Duodenal mucosa (tissue), 2 donors: Measurements from ENCODE around the gene HINT3.
"Not testable (repeated sequence)": the region's sequence is repeated elsewhere in the genome, so short reads cannot be mapped to it uniquely, and the experiment has no call there.

Experiments used
- H3K27ac ChIP-seq: one replicate; pipeline ENCODE4 v1.7.0; 2013; ENCODE audit warnings: low read depth, low read length
- H3K27me3 ChIP-seq, 2 donors: one replicate each; pipeline ENCODE4 v1.7.0; 2013; ENCODE audit warnings: low read length in 2 of 2, control low read depth in 1 of 2; ENCODE audit not compliant: insufficient read depth in 2 of 2, control insufficient read depth in 1 of 2
- H3K36me3 ChIP-seq, 2 donors: one replicate each; pipeline ENCODE4 v1.7.0; 2013; ENCODE audit warnings: low read length in 2 of 2, control low read depth in 1 of 2; ENCODE audit not compliant: insufficient read depth in 2 of 2, control insufficient read depth in 1 of 2
- H3K4me1 ChIP-seq, 2 donors: one replicate each; pipeline ENCODE4 v1.7.0; 2013; ENCODE audit warnings: low read length in 2 of 2, control low read depth in 1 of 2; ENCODE audit not compliant: insufficient read depth in 2 of 2, control insufficient read depth in 1 of 2
- H3K4me3 ChIP-seq, 2 donors: one replicate each; pipeline ENCODE4 v1.7.0; 2013; ENCODE audit warnings: low read length in 2 of 2, low read depth in 1 of 2
- H3K9ac ChIP-seq, 2 donors: one replicate each; pipeline ENCODE4 v1.7.0; 2013; ENCODE audit warnings: low read length in 2 of 2, low read depth in 1 of 2
- H3K9me3 ChIP-seq, 2 donors: one replicate each; pipeline ENCODE4 v1.7.0; 2013; ENCODE audit warnings: low read length in 2 of 2, control low read depth in 1 of 2; ENCODE audit not compliant: control insufficient read depth in 1 of 2

Gene HINT3

DNA sequence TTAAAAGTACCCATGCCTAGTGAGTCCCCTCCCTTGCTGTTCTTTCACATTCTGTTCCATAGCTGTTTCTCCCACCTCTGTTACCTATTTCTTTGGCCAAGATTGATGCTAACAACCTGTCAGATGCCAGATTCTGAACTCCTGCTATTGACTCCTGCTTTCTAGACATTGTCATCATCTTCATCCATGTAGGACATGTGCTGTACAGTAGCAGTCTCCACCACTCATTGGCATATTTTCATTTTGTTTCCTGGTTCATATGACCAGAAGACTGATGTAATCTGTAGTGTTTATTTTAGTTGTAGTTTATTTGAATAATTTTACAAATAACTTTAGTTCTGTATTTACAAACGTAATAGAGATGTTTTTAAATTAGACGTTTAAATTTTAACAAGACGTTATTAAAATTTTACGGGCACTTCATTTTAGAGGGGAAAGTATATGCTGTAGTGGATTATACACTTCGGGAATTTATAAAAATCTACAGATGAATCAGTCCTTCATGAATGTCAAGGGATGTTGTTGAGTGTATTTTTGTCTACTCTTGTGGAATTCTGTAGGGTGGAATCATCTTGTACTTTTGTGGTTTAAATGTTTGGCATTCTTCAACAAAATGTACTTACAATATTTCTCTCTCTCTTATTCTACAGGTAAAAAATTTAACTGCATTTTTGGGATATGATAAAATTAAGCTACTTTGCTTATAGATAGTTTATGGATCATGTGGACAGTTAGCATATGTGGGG lies 63.9 kb downstream of the HINT3 start:
- no peak overlapping the region for H3K4me3 ChIP-seq
- H3K9ac ChIP-seq, result no peak overlapping the region
- H3K9me3 ChIP-seq, result no peaks in the 10 kb centered on the region
- no peaks in the 10 kb centered on the region for H3K27me3 ChIP-seq
- no peaks in the 10 kb centered on the region for H3K4me1 ChIP-seq
- H3K36me3 ChIP-seq, result peaks cover 18 to 60% of the 10 kb centered on the region in 2 donors
- no peak overlapping the region for H3K27ac ChIP-seq

DNA sequence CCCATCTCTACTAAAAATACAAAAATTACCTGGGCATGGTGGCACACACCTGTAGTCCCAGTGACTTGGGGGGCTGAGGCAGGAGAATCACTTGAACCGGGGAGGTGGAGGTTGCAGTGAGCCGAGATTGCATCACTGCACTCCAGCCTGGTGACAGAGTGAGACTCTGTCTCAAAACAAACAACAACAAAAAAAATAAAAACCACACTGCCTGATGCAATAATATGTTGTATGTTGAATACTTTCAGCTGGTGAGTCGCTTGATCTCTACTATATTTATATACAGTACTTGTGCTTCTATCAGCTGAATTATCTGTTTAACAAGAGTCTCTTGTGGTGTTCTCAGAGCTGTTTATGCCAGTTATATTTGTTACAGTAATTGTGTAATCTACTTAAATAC lies 66.9 kb downstream of the HINT3 start:
- H3K36me3 ChIP-seq, result peaks cover 15 to 55% of the 10 kb centered on the region in 2 donors
- not testable (repeated sequence) for H3K27ac ChIP-seq

DNA sequence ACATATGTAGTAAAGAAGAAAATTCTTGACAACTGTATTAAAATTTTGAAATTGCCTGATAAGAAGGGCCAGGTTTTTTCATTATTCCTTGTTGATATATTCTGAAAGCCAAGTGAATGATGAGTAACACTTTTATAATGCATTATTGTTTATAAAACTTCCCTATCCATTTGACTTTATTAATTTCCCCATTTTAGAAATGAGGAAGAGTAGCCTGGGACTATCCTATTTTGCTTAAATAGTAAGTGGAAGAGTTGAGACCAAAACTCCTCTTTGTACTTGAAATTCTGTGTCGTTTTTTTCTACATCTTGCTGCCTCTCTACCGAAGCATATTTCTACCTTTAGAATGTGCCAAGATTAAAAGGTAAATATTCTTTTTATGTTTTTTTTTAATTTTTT lies 69.4 kb downstream of the HINT3 start:
- H3K36me3 ChIP-seq, result peaks cover 5 to 40% of the 10 kb centered on the region in 2 donors
- H3K9ac ChIP-seq, result no peak overlapping the region
- H3K9me3 ChIP-seq, result no peaks in the 10 kb centered on the region
- H3K4me3 ChIP-seq, result no peak overlapping the region
- H3K27ac ChIP-seq, result no peak overlapping the region
- H3K27me3 ChIP-seq, result no peaks in the 10 kb centered on the region
- no peaks in the 10 kb centered on the region for H3K4me1 ChIP-seq

More for the DNA sequence above, 66.9 kb downstream of the HINT3 start:
- not testable (repeated sequence) for H3K9me3 ChIP-seq, H3K27me3 ChIP-seq, H3K9ac ChIP-seq, H3K4me3 ChIP-seq, H3K4me1 ChIP-seq

DNA sequence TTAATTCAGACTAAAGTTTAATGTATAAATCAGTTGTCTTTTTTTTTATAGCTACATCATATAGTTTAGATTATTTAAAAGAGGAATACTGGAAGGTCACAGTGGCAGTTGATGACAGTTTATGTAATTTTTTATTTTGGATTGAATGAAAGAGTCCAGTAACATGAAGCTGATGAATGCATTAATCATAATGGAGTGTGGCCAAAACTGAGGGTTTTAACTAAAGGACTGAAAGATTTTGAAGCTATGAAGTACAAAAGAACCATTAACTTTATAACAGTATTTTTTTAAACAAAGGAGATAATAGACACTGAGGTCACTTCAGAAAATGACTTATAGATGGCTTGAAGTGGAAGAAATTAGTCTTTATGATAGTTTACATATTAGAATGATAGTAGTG lies 71.0 kb downstream of the HINT3 start:
- Histone ChIP-seq H3K36me3 (peaks cover 7 to 39% of the 10 kb centered on the region in 2 donors), H3K27ac (no peak overlapping the region), H3K9ac (no peak overlapping the region), H3K9me3 (no peaks in the 10 kb centered on the region), H3K27me3 (no peaks in the 10 kb centered on the region), H3K4me1 (no peaks in the 10 kb centered on the region), H3K4me3 (no peak overlapping the region)
